NT2/D1 (cell line): ENCODE results near the gene LCE1C.

Experiments
- SUZ12 ChIP-seq: IDR thresholded peaks from 2 replicates; pipeline ENCODE4 v1.6.1; 2011; ENCODE audit not compliant: insufficient read length, insufficient read depth; ENCODE audit errors: extremely low read depth
- YY1 ChIP-seq: IDR thresholded peaks from 2 replicates; pipeline ENCODE4 v1.6.1; 2011; ENCODE audit not compliant: insufficient read length, insufficient read depth
- ZNF274 ChIP-seq: IDR thresholded peaks from 2 replicates; pipeline ENCODE4 v1.6.1; 2011; ENCODE audit warnings: mild to moderate bottlenecking, low read depth, low read length

DNA sequence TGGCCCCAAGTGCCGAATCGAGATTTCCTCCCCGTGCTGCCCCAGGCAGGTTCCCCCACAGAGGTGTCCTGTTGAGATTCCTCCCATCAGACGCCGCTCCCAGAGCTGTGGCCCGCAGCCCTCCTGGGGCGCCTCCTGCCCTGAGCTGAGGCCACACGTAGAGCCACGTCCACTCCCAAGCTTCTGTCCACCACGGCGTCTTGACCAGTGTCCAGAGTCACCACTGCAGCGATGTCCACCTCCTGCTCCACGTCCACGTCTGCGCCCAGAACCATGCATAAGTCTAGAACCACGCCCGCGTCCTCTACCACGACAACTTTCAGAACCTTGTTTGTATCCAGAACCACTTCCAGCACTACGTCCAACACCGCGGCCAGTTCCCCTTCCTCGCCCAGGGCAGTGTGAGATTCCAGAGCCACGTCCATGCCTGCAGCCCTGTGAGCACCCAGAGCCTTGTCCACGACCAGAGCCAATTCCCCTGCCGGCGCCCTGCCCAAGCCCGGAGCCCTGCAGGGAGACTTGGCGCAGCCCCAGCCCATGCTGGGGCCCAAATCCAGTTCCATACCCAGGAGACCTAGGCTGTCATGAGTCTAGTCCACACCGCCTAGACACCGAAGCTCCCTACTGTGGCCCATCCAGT lies 45.8 kb downstream of the LCE1C start:
- TF ChIP-seq ZNF274 (no peak), YY1 (no peak), SUZ12 (no peak)
